Measurements from ENCODE around the gene SORBS1.
A peak's percentile ranks its signal among the peaks of the same experiment; 100 is the strongest.

The SORBS1 gene

GRCh38 chr10:95565336-95565735 lies 4.2 kb upstream of the SORBS1 start:
- no peak overlapping the region for H3K27ac ChIP-seq
- TF ChIP-seq ZFX (IDR thresholded peaks at IDR 0.05): no peak
- TF ChIP-seq CTCF (conservative IDR thresholded peaks at IDR 0.05): no peak

- TF ChIP-seq ZFX (IDR thresholded peaks at IDR 0.05) (no peak), CTCF (conservative IDR thresholded peaks at IDR 0.05) (no peak)
- H3K27ac ChIP-seq: no peak overlapping the region
Observed at GRCh38 chr10:95564291-95564690, 3.1 kb upstream of the SORBS1 start.

- H3K27ac ChIP-seq: peak overlapping the region; percentile 49; the same call in 1 of the 2 replicates
- TF ChIP-seq ZFX (IDR thresholded peaks at IDR 0.05): no peak
- TF ChIP-seq CTCF (conservative IDR thresholded peaks at IDR 0.05): no peak
Observed at GRCh38 chr10:95562341-95562965, 1.3 kb upstream of the SORBS1 start.

DNA sequence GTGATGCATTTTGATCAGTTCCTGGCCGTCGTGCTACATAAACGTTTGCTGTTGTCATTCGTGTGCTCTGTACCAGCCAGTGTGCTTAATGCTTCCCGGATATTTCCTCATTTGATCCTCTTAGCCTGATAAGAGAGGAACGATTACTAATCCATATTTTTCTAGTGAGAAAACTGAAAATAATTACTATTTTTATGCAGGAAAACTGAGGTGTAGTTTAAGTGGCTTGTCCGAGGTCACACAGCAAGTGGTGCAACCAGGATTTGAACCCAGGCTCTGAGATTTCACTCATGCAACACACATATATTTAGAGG lies 650 bp upstream of the SORBS1 start:
- peak overlapping the region; percentile 49 for H3K27ac ChIP-seq
- TF ChIP-seq CTCF (conservative IDR thresholded peaks at IDR 0.05) (no peak), ZFX (IDR thresholded peaks at IDR 0.05) (no peak)

- TF ChIP-seq CTCF (conservative IDR thresholded peaks at IDR 0.05): no peak
- peak overlapping the region; percentile 49 for H3K27ac ChIP-seq
Observed at GRCh38 chr10:95560278-95561176, 644 bp downstream of the SORBS1 start.

GRCh38 chr10:95559896-95560277 lies 1.3 kb downstream of the SORBS1 start:
- no peak for TF ChIP-seq CTCF (conservative IDR thresholded peaks at IDR 0.05)
- no peak for TF ChIP-seq ZFX (IDR thresholded peaks at IDR 0.05)
- no peak overlapping the region for H3K27ac ChIP-seq

DNA sequence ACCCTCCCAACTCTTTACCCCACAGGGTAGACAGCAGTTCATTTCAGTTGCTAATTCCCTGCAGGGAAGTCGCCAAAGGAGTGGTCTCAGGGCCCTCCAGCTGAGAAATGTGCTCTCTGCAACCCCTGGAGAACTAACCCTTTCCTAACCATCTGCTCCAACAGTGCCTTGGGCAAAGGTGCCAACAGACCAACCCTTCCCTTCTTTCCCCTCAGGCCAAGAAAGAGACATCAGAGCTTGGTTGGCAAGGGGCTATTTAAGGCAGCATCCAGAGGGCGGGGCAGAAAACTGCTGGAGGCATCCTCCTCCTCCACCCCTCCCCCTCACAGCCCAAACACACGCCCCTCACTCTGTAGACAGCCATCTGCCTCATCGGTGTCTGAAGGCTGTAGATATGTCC lies 1.7 kb downstream of the SORBS1 start:
- TF ChIP-seq ZFX (IDR thresholded peaks at IDR 0.05): no peak
- no peak for TF ChIP-seq CTCF (conservative IDR thresholded peaks at IDR 0.05)
- no peak overlapping the region for H3K27ac ChIP-seq

All from C4-2B (cell line).